ENCODE data around the gene ZNF879. TPM values are rescaled to one million over a fixed set of nuclear protein-coding genes. Genes with fewer than 3 reads are reported as not detected.

Gene ZNF879
- polyA plus RNA-seq, 1 donor (not counting 4 experiments of a cell fraction or from before 2014, with no cell fraction given) = 2.5 TPM

DNA sequence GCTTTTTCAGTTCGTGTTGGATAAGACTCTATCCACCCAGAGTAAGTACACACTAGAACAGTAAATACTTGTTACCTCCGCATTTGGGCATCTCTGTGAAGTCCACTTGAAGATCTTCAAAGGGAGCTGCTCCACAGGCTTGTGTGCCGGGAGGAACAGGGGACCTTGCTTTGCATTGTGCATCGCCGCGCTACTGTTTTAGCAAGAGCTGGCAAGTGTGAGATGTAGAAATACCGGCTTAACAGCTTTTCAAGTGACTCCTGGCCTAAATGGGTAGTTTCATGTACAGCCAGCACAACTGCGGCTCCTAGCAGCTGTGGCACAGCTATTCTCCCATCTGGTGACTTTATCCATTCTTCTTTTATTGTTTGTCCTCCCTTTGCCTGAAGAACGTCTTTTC is 28.2 kb downstream of the ZNF879 start:
- Histone ChIP-seq H3K27me3 (ENCODE audit: control insufficient read depth, extremely low read depth, insufficient read depth, low read length) (no peaks in the 10 kb centered on the region), H3K9me1 (ENCODE audit: control insufficient read depth, extremely low read depth, insufficient read depth, low read length) (no peaks in the 10 kb centered on the region), H3K9me3 (ENCODE audit: control insufficient read depth, low read depth, low read length) (no peaks in the 10 kb centered on the region), H3K36me3 (ENCODE audit: control insufficient read depth in 2 of 2, extremely low read depth in 1 of 2, insufficient read depth in 2 of 2, low read length in 2 of 2) (no peaks in the 10 kb centered on the region), H3K9ac (ENCODE audit: control insufficient read depth, extremely low read depth, insufficient read depth, low read length) (no peak overlapping the region), H3K27ac (ENCODE audit: control insufficient read depth, insufficient read depth, low read length) (no peak overlapping the region), H3K4me3 (ENCODE audit: control insufficient read depth in 2 of 3, extremely low read depth in 1 of 3, insufficient read depth in 2 of 3, low read depth in 1 of 3, low read length in 3 of 3) (no peak overlapping the region), H2AFZ (ENCODE audit: control insufficient read depth, low read length) (no peak overlapping the region), H3K4me1 (ENCODE audit: control insufficient read depth, extremely low read depth, insufficient read depth, low read length) (no peaks in the 10 kb centered on the region), H3K4me2 (ENCODE audit: control insufficient read depth, extremely low read depth, insufficient read depth, low read depth, low read length) (no peak overlapping the region), H4K20me1 (ENCODE audit: control insufficient read depth, extremely low read depth, insufficient read depth, low read length) (no peaks in the 10 kb centered on the region), H3K79me2 (ENCODE audit: control insufficient read depth, insufficient read depth, low read length) (no peaks in the 10 kb centered on the region)
- TF ChIP-seq CTCF (optimal IDR thresholded peaks at IDR 0.05 in 1 of 3, IDR thresholded peaks at IDR 0.05 in 1 of 3, conservative IDR thresholded peaks at IDR 0.05 in 1 of 3; ENCODE audit: extremely low read depth in 1 of 3, insufficient read depth in 2 of 3, low read length in 3 of 3) (no peak), EZH2 (IDR thresholded peaks at IDR 0.05; ENCODE audit: low read length) (no peak)
- no peak for DNase-seq (ENCODE audit: low read depth, low spot score)
- dilution Hi-C loops (cut with MboI; ENCODE audit: extremely low pct_ligation_motif_present, low sequenced_read_pairs) = no loop called here
- no peak for FAIRE-seq

DNA sequence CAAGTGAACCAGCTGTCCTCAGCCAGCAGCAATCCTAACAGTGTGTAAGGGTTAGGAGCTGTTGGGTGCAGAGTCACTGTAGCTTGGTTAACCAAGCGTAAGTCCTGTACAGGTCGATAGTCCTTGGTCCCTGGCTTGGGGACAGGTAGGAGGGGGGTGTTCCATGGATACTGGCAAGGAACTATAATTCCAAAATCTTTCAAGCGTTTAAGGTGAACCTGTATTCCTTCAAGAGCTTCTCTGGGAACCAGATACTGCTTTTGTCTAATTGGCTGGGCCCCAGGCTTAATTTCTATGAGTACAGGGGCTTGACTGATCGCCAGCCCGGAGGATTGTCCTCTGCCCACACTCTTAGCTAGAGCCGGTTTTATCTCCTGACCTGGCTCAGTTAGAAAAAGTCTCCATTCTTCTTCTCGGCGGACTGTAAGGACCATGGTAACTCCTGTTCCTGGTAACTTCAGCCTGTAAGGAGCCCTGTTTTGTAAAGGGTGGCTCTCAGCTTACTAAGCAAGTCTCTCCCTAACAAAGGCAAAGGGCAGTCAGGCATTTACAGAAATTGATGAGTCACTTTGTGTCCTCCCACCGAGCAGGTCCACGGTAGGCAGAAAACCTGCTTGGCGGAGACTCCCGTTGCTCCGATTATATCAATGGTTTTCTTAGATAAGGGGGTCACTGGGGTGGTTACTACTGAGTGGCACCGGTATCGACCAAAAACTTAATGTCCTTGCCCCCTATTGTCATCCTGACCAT is 30.6 kb downstream of the ZNF879 start:
- no peak for DNase-seq (ENCODE audit: low read depth, low spot score)
- Histone ChIP-seq H3K27me3 (ENCODE audit: control insufficient read depth, extremely low read depth, insufficient read depth, low read length) (no peaks in the 10 kb centered on the region), H3K9me1 (ENCODE audit: control insufficient read depth, extremely low read depth, insufficient read depth, low read length) (no peaks in the 10 kb centered on the region), H3K4me1 (ENCODE audit: control insufficient read depth, extremely low read depth, insufficient read depth, low read length) (no peaks in the 10 kb centered on the region), H3K9ac (ENCODE audit: control insufficient read depth, extremely low read depth, insufficient read depth, low read length) (no peak overlapping the region), H3K79me2 (ENCODE audit: control insufficient read depth, insufficient read depth, low read length) (no peaks in the 10 kb centered on the region), H3K4me2 (ENCODE audit: control insufficient read depth, extremely low read depth, insufficient read depth, low read depth, low read length) (no peak overlapping the region), H3K9me3 (ENCODE audit: control insufficient read depth, low read depth, low read length) (no peaks in the 10 kb centered on the region), H2AFZ (ENCODE audit: control insufficient read depth, low read length) (no peak overlapping the region), H3K36me3 (ENCODE audit: control insufficient read depth in 2 of 2, extremely low read depth in 1 of 2, insufficient read depth in 2 of 2, low read length in 2 of 2) (no peaks in the 10 kb centered on the region), H3K4me3 (ENCODE audit: control insufficient read depth in 2 of 3, extremely low read depth in 1 of 3, insufficient read depth in 2 of 3, low read depth in 1 of 3, low read length in 3 of 3) (no peak overlapping the region), H4K20me1 (ENCODE audit: control insufficient read depth, extremely low read depth, insufficient read depth, low read length) (no peaks in the 10 kb centered on the region), H3K27ac (ENCODE audit: control insufficient read depth, insufficient read depth, low read length) (no peak overlapping the region)
- TF ChIP-seq CTCF (optimal IDR thresholded peaks at IDR 0.05 in 1 of 3, IDR thresholded peaks at IDR 0.05 in 1 of 3, conservative IDR thresholded peaks at IDR 0.05 in 1 of 3; ENCODE audit: extremely low read depth in 1 of 3, insufficient read depth in 2 of 3, low read length in 3 of 3) (no peak), EZH2 (IDR thresholded peaks at IDR 0.05; ENCODE audit: low read length) (no peak)
- no peak for FAIRE-seq
- dilution Hi-C loops (cut with MboI; ENCODE audit: extremely low pct_ligation_motif_present, low sequenced_read_pairs) = no loop called here
